HG03520 (cell line): Measurements from ENCODE around the gene PCF11.
"Not testable (repeated sequence)": the region's sequence is repeated elsewhere in the genome, so short reads cannot be mapped to it uniquely, and the experiment has no call there.

ENCODE experiments used
- ATAC-seq: cut with Tn5 transposase; IDR thresholded peaks from one replicate; pipeline ENCODE4 v1.9.1; 2021; ENCODE audit warnings: mild to moderate bottlenecking, moderate library complexity; ENCODE audit not compliant: unreplicated experiment

Gene PCF11, protein sequence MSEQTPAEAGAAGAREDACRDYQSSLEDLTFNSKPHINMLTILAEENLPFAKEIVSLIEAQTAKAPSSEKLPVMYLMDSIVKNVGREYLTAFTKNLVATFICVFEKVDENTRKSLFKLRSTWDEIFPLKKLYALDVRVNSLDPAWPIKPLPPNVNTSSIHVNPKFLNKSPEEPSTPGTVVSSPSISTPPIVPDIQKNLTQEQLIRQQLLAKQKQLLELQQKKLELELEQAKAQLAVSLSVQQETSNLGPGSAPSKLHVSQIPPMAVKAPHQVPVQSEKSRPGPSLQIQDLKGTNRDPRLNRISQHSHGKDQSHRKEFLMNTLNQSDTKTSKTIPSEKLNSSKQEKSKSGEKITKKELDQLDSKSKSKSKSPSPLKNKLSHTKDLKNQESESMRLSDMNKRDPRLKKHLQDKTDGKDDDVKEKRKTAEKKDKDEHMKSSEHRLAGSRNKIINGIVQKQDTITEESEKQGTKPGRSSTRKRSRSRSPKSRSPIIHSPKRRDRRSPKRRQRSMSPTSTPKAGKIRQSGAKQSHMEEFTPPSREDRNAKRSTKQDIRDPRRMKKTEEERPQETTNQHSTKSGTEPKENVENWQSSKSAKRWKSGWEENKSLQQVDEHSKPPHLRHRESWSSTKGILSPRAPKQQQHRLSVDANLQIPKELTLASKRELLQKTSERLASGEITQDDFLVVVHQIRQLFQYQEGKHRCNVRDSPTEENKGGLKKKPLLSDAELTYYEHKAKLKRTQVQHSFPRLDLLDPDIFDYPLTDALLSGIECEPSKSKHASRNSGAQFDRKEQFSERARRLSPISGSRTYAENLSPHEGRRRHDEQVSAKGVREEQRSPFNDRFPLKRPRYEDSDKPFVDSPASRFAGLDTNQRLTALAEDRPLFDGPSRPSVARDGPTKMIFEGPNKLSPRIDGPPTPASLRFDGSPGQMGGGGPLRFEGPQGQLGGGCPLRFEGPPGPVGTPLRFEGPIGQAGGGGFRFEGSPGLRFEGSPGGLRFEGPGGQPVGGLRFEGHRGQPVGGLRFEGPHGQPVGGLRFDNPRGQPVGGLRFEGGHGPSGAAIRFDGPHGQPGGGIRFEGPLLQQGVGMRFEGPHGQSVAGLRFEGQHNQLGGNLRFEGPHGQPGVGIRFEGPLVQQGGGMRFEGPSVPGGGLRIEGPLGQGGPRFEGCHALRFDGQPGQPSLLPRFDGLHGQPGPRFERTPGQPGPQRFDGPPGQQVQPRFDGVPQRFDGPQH (N-terminal part only)

DNA sequence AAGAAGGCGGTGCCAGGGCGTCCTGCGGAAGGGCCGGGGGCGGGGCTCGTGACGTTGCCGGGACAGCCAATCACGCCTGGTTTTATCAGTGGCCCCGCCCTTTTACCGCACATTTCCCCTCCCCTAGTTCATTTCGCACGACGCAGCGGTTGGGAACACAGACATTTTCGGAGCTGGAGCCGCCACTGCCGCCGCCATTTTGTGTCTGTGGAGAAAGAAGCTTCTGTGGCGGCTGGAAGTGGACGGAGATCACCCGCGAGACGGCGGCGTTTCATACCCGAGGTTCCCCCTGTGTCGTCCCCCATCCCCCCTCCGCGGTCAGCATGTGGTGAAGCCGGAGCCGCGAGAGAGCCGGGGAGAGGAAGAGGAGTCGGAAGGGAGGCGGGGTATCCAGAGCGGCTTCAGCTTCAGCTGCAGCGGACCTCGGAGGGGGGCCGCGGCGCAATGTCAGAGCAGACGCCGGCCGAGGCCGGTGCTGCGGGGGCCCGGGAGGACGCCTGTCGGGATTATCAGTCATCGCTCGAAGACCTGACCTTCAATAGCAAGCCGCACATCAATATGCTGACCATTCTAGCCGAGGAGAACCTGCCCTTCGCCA is at the start of gene PCF11:
Gene PCF11 (plus strand): TSS at position 136 of the 598 bp plus-strand sequence. CDS start 309 bp downstream, at position 445.
- peak; percentile 0 for ATAC-seq

DNA sequence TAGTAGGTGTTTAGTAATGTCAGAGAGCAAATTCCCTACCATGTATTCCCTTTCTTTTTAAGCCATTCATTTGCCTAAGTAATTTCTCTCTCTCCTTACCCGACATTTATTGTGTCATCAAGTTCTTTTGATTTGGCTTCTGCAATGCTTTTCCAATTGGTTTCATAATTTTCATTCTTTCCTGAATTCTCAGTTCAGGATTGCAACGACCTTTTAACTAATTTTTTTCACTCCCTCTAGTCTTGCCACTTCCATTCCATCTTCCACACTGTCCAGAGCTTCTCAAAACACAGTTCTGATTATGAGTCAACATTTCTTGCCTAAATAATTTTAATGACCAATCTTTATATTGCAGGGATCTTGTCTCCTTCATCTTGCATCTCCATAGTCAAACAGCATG is 44.0 kb upstream of the PCF11 start:
- ATAC-seq, result no peak

DNA sequence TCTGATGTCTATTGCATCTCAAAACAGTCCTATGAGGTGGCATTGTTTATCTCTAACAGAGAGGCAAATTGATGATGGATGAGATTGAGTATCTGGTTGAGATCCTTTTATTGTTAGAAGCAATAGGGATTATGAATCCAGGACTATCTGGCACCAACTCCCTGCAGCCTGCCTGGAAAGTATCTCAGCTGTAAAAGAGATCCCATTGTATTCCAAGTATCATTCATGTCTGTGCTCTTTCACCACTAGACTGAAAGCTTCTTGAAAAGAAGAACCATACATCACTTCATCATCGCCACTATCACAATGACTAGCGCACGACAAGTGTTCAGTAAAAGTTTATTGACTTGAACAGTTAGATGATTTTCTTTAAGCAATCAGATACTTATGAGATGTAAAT is 41.9 kb upstream of the PCF11 start:
- no peak for ATAC-seq

DNA sequence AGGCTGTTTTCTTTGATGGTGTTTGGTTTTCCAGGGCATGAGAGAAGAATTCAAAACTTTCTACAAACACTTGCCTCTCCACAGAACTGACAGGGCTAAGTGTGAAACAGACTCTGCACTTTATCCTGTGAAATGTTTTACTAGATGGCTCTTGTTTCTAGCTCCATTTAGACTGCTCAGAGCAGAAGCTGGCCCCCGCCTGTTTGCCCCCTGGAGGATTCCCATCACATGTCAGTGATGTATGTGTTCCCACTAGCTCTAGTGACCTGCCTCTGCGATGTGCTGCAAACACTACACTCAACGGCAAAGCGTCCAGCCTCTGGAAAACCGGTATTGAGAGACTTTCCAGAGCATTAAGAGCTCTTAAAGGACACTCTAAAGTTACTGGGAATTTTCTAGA is 41.4 kb upstream of the PCF11 start:
- no peak for ATAC-seq

DNA sequence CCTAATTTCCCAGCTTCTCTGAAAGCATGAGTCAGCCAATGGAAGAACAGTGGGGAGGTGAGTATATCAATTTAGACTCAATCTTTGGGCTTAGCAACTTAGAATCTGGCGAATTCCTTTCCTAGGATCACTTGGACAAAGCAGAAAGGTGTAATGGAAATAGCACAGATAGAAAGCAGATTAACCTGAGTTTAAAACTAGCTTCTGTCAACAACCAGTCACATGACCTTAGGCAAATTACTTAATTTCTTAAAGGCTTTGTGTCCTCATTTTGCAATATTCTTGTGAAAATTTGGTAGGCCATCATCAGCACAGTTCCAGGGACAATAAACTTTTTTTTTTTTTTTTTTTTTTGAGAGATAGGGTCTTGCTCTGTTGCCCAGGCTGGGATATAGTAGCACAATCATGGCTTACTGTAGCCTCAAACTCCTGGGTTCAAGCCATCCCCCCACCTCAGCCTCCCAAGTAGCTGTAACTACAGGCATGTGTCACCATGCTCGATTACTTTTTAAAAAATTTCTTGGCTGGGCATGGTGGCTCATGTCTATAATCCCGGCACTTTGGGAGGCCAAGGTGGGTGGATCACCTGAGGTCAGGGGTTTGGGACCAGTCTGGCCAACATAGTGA is 40.8 kb upstream of the PCF11 start:
- no peak for ATAC-seq

DNA sequence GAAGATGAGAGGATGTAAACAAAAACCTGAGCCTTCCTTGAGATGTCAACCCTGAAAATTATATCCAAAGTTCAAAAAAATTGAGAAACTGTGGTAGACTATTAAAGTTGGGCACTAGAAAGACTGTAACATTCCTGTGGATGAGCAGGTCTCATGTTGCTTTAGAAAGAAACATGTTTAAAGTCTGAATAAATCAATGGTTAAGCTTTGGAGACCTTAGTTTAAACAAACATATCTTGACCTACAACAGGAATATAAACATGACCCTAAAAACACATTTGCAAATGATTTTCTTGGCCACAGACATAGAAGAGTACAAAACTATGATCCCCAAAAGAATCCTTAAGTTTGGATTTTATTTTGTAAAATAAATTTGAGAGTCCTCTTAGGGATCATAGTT is 38.1 kb upstream of the PCF11 start:
- no peak for ATAC-seq

DNA sequence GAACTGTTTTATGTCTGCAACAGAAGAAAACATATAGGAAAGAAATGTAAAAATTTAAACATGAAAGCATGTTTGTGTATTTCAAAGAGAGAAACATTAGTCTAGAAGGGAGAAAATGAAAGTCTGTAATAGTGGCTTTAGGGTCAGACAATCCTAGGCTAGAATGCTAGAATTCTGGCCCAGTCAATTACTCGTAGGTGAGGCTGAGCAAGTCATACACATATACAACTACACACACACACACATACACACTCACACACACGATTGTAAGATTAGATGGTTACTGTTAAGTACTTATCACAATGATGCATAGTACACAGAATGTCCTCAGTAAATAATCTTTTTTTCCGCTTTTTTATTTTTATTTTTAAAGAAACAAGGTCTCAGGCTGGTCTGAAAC is 37.7 kb upstream of the PCF11 start:
- ATAC-seq, result no peak

DNA sequence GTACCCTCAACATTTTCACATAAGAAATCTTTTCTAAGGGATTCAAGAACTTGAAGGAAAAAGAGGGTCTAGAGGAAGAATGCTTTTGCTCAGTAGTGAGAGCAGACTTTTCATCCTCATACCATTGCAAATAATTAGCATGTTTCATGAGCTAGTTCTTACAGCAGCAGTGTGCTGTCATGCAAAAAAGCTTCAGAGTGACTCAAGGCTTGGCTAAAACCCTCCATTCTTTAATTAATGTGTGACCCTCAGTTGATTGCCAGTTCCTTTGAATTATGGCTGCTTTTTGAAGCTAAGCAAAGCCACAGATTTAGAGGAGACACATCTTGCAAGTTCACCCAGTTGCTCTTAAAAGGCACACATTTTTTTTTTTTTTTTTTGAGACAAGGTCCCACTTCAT is 36.6 kb upstream of the PCF11 start:
- no peak for ATAC-seq

DNA sequence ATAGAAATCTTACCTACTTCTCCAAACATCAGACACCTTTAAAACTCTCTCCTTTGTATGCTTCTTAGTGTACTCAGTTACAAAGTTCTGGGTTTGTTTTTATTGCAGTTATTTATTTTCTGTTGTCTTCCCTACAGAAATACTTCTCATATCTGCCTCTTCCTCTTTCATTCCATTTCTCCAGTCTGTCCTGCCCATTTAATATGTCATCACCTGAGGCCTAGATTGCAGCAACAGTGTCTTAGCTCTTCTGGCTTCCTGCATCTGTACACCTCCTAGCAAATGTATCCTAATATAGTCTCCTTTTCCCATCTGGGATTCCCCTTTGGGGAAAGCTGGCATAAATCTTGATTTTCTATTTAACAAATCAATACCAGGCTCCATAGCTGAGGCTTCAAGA is 34.9 kb upstream of the PCF11 start:
- ATAC-seq, result no peak

DNA sequence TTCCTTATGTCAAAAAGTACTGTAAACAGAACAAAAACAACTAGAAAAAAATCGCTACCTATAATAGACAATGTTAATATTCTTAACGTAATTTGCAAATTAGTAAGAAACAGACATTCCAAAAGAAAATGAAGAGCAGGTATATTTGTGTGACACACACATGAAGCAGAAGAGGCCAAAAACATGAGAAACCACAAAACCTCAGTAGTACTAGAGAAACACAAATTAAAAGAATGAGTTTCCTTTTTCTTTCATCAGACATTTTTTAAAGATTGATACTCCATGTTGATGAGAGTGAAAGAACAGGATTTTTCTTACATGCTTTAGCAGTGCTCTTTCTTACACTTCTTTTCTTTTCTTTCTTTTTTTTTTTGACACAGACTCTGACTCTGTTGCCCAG is 34.2 kb upstream of the PCF11 start:
- ATAC-seq, result no peak

DNA sequence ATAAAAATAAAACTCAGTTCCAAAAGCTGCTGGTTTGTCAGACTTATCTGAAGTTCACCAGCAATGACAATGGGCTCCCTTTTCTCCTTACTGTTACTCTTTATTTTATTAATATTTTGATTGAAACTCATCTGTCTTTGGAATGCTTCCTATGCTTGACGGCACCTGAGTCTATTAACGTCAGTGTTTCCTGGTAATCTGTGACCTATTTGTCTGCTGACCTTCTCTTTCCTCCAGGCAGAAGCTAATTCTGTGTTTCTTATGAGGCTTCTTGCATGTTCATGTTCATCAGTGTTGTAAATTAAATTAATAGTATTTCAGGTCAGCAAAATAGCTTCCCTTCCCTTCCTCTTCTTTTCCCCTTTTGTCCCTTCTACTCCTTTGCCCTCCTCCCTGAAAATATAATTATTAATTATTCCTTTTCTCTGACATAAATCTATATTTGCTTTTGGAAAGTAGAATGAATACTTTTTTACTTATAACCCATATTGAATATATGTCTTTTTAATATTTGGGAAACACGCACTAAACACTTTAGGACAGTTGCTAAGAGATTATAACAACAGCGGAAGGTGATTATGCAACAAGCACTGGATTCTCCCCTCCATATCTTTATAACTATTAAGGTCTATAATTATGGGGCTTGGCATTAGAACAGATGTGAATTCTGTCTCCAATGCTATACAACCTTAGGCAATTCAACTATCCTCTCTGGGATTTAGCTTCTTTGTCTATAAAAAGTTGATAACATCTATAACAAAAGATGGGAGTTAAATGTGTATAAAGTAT is 32.1 kb upstream of the PCF11 start:
- ATAC-seq, result no peak

DNA sequence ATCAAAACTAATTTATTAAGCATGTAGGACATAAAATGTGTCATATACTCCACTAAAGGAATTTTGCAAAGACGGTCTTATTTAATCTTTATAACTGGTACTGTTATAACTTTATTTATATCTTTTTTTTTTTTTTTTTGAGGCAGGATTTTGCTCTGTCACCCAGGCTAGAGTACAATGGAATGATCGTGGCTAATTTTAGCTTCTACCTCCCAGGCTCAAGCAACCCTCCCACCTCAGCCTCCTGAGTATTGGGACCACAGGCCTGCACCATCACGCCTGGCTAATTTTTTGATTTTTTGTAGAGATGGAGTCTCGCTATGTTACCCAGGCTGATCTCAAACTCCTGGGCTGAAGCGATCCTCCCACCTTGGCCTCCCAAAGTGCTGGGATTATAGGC is 31.4 kb upstream of the PCF11 start:
- ATAC-seq, result no peak

DNA sequence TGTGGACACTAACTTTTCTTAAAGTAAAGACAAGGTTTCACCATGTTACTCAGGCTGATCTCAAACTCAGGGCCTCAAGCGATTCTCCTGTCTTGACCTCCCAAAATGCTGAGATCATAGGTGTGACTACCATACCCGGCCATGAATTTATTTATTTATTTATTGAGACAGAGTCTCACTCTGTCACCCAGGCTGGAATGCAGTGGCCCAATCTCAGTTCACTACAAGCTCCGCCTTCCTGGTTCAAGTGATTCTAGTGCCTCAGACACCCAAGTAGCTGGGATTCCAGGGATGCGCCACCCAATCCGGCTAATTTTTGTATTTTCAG is 29.7 kb upstream of the PCF11 start:
- ATAC-seq, result no peak

DNA sequence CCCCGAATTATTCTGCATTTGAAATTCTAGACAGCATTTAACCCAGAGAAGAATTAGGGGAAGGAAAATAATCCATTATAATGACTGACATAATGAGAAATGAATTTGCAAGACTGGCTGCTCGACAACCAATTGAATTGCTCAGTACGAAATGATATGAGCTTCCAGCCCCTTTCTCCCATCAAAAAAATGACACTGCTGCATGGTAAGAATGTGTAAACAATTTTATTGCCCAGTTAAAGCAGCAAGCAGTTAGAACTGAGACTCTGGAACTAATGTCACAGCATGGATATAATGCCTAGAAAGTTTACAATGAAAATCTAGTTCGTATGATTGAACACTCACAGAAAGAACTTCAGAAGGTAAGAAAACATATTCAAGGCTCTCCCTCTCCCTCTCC is 24.7 kb upstream of the PCF11 start:
- ATAC-seq, result no peak

DNA sequence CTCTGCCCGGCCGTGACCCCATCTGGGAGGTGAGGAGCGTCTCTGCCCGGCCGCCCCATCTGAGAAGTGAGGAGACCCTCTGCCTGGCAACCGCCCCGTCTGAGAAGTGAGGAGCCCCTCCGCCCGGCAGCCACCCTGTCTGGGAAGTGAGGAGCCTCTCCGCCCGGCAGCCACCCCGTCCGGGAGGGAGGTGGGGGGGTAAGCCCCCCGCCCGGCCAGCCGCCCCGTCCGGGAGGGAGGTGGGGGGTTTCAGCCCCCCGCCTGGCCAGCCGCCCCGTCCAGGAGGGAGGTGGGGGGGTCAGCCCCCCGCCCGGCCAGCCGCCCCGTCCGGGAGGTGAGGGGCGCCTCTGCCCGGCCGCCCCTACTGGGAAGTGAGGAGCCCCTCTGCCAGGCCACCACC is 23.7 kb upstream of the PCF11 start:
- not testable (repeated sequence) for ATAC-seq

DNA sequence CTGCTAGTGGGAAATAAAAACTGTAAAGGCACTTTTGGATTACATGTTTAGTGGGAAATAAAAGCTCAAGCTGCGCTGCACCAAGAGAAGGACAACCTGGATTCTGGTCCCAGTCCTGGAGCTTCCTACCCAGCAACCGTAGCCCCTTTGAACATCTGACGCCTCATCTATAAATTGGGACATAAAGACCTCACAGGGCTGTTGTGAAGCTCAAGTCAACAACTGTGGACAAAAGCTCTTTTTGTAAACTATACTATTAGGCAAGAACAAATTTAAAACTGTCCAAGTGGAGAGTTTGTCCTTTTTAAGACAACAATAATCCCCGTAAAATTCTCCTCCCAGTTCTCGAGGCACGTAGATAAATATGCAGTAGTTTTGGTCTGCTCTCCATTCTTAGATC is 17.6 kb upstream of the PCF11 start:
- no peak for ATAC-seq

DNA sequence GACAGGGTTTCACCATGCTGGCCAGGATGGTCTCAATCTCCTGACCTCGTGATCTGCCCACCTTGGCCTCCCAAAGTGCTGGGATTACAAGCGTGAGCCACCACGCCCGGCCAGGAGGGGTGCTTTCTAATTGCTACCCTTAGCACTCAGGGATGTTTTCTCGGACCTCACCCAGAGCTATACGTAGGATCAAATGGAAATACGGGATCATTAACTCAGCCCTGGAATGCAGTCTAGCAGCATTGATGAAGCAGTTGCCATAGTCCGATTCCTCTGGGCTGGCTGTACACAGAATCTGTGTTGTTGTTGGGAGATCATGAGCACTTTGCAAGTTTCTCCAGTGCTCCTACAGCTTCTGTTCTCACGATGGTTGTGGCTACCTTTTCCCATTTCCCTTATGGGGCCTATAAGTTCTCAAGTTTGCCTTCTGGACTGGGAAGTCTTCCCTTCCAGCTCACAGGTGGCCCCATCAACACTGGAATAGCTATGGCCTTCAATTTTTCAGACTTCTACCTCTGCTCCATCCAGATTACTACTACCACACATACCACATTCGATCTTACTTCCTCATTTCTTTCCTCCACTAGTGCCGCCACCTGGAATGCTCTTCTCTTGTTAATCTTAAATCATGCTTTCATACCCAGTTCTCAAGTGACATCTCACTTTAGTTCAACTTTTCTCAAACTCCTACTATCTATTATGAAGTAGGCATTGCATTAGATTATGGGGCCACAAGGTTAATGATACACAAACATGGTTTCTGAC is 16.1 kb upstream of the PCF11 start:
- peak; percentile 77 for ATAC-seq

DNA sequence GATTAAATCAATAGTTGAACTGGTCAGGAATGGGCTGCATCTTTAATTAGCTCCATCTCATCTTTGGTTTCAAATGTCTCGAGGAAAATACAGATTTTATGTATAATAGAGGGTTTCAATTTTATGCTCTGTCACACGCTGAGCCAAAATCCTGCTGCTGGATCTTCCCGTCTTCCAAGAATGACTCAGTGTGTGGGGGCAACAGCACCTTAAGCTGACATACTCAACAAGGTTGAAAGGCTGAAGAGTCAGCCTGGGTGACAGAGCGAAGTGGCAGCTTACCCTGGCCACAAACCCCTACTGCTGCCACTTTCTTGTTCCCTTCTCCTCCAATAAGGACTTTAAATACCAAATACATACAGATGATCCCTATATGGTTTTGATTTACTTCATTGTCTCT is 9.0 kb upstream of the PCF11 start:
- ATAC-seq, result no peak

DNA sequence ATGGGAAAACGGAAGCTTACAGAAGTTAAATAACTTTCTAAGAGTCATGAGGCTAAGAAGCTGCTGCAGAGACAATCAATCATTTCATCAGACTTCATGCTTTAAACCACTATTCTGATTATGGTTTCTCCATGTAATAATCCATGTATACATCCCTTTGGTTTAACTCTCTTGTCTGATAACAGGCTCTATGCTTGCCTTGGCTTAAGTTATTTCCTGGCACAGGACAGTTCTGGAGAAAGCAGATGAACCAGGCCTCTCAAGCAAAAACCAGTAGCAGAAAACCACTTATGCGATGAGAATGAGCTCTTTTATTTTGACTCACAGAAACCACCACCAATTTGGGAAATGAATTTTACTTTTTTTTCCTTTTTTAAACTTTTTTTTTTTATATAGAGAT is 6.5 kb upstream of the PCF11 start:
- ATAC-seq, result no peak
